GM23338 (cell line): ENCODE data around the gene NAGA.

ENCODE experiments used
- CTCF ChIP-seq, 2 experiments: fragments of 200-600 bp in 1 of 2; sonication (generic) in 1 of 2; conservative IDR thresholded peaks; 2 replicates each; pipeline versions ENCODE4 v1.5.1 to v1.6.1; 2016 to 2017; ENCODE audit warnings: antibody characterized with exemption in 2 of 2, low read depth in 2 of 2, mild to moderate bottlenecking in 2 of 2, moderate library complexity in 1 of 2
- EZH2 ChIP-seq: fragments of 200-600 bp; sonication (generic); IDR thresholded peaks from one replicate; pipeline ENCODE4 v1.8.0; 2017; ENCODE audit warnings: antibody characterized with exemption, mild to moderate bottlenecking, low read depth; ENCODE audit not compliant: unreplicated experiment
- POLR2AphosphoS5 ChIP-seq: IDR thresholded peaks from 2 replicates; pipeline ENCODE4 v1.6.1; 2016; ENCODE audit warnings: antibody characterized with exemption, low read depth
- REST ChIP-seq: IDR thresholded peaks from one replicate; pipeline ENCODE4 v1.6.1; 2018; ENCODE audit warnings: antibody characterized with exemption; ENCODE audit not compliant: unreplicated experiment

GRCh38 chr22:42061041-42061440 is 9.6 kb downstream of the NAGA start:
- TF ChIP-seq POLR2AphosphoS5 (no peak), CTCF (conservative IDR thresholded peaks at IDR 0.05; ENCODE audit: low read depth in 2 of 2) (no peak), EZH2 (no peak), REST (no peak)
